OCI-LY7 (cell line): ENCODE data around the gene CNIH3. TPM values are rescaled to one million over a fixed set of nuclear protein-coding genes. Genes with fewer than 3 reads are reported as not detected.

ENCODE experiments used
- BruUV-seq: library from RNA; stranded (reverse); fragments of 400-500 nt; replicated peaks from 2 replicates; lab custom pipeline; 2021; lab: Mats Ljungman, UMichigan
- CTCF ChIA-PET: fragments of 300-600 bp; sonication (Branson Sonifier 250); formaldehyde crosslinking; loops from one replicate; lab custom pipeline; 2022; ENCODE audit warnings: antibody characterized with exemption; ENCODE audit not compliant: unreplicated experiment; lab: Charles Lee
- POLR2A ChIA-PET: fragments of 300-600 bp; sonication (Branson Sonifier 250); formaldehyde crosslinking; loops from one replicate; lab custom pipeline; 2022; ENCODE audit warnings: antibody characterized with exemption; lab: Charles Lee
- DNase-seq: peaks from one replicate; pipeline ENCODE4 v3.0.0-alpha.2; 2015; ENCODE audit warnings: low spot score
- H2AFZ ChIP-seq: fragments of 200-600 bp; sonication (generic), shearing (Covaris generic); 2 replicates; pipeline ENCODE4 v1.6.1; 2014; ENCODE audit warnings: mild to moderate bottlenecking, antibody characterized with exemption, low read length, moderate library complexity
- H3K27ac ChIP-seq: fragments of 200-600 bp; sonication (generic); 2 replicates; pipeline ENCODE4 v1.5.1; 2014; ENCODE audit warnings: mixed run types, low read depth, mild to moderate bottlenecking, moderate library complexity, low read length, inconsistent platforms; ENCODE audit not compliant: poor library complexity, severe bottlenecking
- H3K36me3 ChIP-seq: fragments of 200-600 bp; sonication (generic); 2 replicates; pipeline ENCODE4 v1.6.1; 2014; ENCODE audit warnings: mild to moderate bottlenecking, antibody characterized with exemption, low read length, moderate library complexity, mixed read lengths; ENCODE audit not compliant: insufficient read depth
- H3K4me1 ChIP-seq: fragments of 200-600 bp; sonication (generic); 2 replicates; pipeline ENCODE4 v1.5.1; 2014; ENCODE audit warnings: mild to moderate bottlenecking, low read length; ENCODE audit not compliant: insufficient read depth, poor library complexity, severe bottlenecking
- H3K4me2 ChIP-seq: fragments of 200-600 bp; sonication (generic); 2 replicates; pipeline ENCODE4 v1.6.1; 2014; ENCODE audit warnings: mild to moderate bottlenecking, low read length
- H3K4me3 ChIP-seq: fragments of 200-600 bp; sonication (generic); 2 replicates; pipeline ENCODE4 v1.5.1; 2014; ENCODE audit warnings: mild to moderate bottlenecking, low read depth, low read length; ENCODE audit not compliant: poor library complexity, severe bottlenecking
- H3K79me2 ChIP-seq: fragments of 200-600 bp; sonication (generic); 2 replicates; pipeline ENCODE4 v1.6.1; 2016; ENCODE audit warnings: low read depth, mild to moderate bottlenecking, low read length, moderate library complexity, mixed read lengths; ENCODE audit not compliant: insufficient read depth
- H3K9me2 ChIP-seq: fragments of 200-600 bp; sonication (generic); 2 replicates; pipeline ENCODE4 v1.6.1; 2016; ENCODE audit warnings: mild to moderate bottlenecking, low read length, mixed read lengths; ENCODE audit not compliant: insufficient read depth
- H3K9me3 ChIP-seq: fragments of 200-600 bp; sonication (generic); 2 replicates; pipeline ENCODE4 v1.6.1; 2014; ENCODE audit warnings: mild to moderate bottlenecking, mixed run types, low read length, mixed read lengths
- H4K20me1 ChIP-seq: fragments of 200-600 bp; sonication (generic); 2 replicates; pipeline ENCODE4 v1.6.1; 2014; ENCODE audit warnings: mild to moderate bottlenecking, antibody characterized with exemption, low read length, moderate library complexity, mixed read lengths; ENCODE audit not compliant: insufficient read depth
- EZH2phosphoT487 ChIP-seq: fragments of 200-600 bp; sonication (generic); IDR thresholded peaks from 2 replicates; pipeline ENCODE4 v1.6.1; 2018; ENCODE audit warnings: low read depth, borderline replicate concordance, mild to moderate bottlenecking, mixed run types, antibody characterized with exemption, low read length, moderate library complexity, mixed read lengths
- intact Hi-C: fragments of 100-400 bp; cut with micrococcal nuclease; formaldehyde crosslinking; loops from one replicate; pipeline ENCODE4 v1.10.0; 2022; ENCODE audit not compliant: unreplicated experiment
- total RNA-seq, 2 experiments: library from RNA; depleted of rRNA in 1 of 2; stranded (reverse); fragments of >200 nt in 1 of 2; shearing (Covaris generic) in 1 of 2; gene quantifications; 2 replicates each; pipeline ENCODE4 v1.2.3, GENCODE V29; 2014 to 2022
- TF ChIP-seq, protein P1 (sequence below): fragments of 200-600 bp; sonication (generic); conservative IDR thresholded peaks from 2 replicates; pipeline ENCODE4 v1.5.1; 2014; ENCODE audit warnings: mild to moderate bottlenecking, antibody characterized with exemption, low read length, moderate library complexity, mixed read lengths

Gene CNIH3
- total RNA-seq, 2 experiments from 2014 or later: 1.9 to 2.4 TPM

DNA sequence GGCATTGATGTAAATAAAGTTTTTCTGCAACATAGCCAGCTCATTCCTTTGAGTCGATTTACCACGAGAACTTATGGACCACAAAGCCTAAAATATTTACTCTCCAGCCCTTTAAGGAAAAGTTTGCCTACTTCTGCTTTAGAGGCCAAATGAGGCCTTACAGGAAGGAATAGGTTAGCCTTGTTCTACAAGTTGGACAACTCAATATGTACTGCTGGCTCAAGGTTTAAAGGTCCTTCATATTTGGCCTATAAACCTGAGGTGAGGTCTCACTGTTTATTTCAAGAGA is 168.9 kb downstream of the CNIH3 start:
- TF ChIP-seq, protein P1, sequence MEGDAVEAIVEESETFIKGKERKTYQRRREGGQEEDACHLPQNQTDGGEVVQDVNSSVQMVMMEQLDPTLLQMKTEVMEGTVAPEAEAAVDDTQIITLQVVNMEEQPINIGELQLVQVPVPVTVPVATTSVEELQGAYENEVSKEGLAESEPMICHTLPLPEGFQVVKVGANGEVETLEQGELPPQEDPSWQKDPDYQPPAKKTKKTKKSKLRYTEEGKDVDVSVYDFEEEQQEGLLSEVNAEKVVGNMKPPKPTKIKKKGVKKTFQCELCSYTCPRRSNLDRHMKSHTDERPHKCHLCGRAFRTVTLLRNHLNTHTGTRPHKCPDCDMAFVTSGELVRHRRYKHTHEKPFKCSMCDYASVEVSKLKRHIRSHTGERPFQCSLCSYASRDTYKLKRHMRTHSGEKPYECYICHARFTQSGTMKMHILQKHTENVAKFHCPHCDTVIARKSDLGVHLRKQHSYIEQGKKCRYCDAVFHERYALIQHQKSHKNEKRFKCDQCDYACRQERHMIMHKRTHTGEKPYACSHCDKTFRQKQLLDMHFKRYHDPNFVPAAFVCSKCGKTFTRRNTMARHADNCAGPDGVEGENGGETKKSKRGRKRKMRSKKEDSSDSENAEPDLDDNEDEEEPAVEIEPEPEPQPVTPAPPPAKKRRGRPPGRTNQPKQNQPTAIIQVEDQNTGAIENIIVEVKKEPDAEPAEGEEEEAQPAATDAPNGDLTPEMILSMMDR: no peak
- no peak for TF ChIP-seq EZH2phosphoT487
- Histone ChIP-seq H3K79me2 (no peaks in the 10 kb centered on the region), H4K20me1 (no peaks in the 10 kb centered on the region), H3K27ac (no peak overlapping the region), H2AFZ (no peak overlapping the region), H3K4me3 (no peak overlapping the region), H3K9me2 (no peaks in the 10 kb centered on the region), H3K4me1 (peaks cover 44% of the 10 kb centered on the region), H3K4me2 (no peak overlapping the region), H3K9me3 (peaks cover 12% of the 10 kb centered on the region; the same call in 1 of the 2 replicates), H3K36me3 (no peaks in the 10 kb centered on the region; the same call in 1 of the 2 replicates)
- POLR2A ChIA-PET: interaction anchor here (0.6 kb wide), 1 partner anchor 34 kb away, joined by 9 read pairs; no protein-coding TSS in a partner anchor
- no peak for DNase-seq
- intact Hi-C loops: no loop called here
- no TSS peak for BruUV-seq
- CTCF ChIA-PET: no interaction called here

DNA sequence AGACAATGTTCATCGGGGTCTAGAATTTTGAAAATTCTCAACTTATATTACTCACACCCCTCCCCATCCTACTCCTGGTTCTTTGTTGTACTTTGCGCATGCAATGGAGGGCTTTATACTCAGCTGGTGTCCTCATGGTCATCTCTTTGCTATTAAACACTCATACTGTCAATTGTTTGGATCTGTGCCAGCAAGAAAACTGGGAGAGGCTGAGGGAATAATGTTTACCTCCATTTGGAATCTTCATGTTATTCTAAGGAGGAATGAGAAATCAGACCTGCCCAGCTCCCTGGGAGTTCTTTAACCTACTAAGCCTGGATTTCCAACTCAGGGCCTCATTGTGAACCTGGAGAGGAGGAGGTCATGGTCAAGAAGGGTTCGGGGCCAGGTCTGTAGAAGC is 169.5 kb downstream of the CNIH3 start:
- Histone ChIP-seq H3K4me2 (no peak overlapping the region), H3K9me2 (no peaks in the 10 kb centered on the region), H3K9me3 (peaks cover 12% of the 10 kb centered on the region; the same call in 1 of the 2 replicates), H3K4me3 (no peak overlapping the region), H3K27ac (no peak overlapping the region), H3K36me3 (no peaks in the 10 kb centered on the region; the same call in 1 of the 2 replicates), H4K20me1 (no peaks in the 10 kb centered on the region), H3K4me1 (peaks cover 41% of the 10 kb centered on the region), H3K79me2 (no peaks in the 10 kb centered on the region), H2AFZ (no peak overlapping the region)
- TF ChIP-seq, protein P1: no peak
- TF ChIP-seq EZH2phosphoT487: no peak
- intact Hi-C loops: no loop called here
- ChIA-PET POLR2A (no interaction called here), CTCF (no interaction called here)
- no peak for DNase-seq
- BruUV-seq: no TSS peak

DNA sequence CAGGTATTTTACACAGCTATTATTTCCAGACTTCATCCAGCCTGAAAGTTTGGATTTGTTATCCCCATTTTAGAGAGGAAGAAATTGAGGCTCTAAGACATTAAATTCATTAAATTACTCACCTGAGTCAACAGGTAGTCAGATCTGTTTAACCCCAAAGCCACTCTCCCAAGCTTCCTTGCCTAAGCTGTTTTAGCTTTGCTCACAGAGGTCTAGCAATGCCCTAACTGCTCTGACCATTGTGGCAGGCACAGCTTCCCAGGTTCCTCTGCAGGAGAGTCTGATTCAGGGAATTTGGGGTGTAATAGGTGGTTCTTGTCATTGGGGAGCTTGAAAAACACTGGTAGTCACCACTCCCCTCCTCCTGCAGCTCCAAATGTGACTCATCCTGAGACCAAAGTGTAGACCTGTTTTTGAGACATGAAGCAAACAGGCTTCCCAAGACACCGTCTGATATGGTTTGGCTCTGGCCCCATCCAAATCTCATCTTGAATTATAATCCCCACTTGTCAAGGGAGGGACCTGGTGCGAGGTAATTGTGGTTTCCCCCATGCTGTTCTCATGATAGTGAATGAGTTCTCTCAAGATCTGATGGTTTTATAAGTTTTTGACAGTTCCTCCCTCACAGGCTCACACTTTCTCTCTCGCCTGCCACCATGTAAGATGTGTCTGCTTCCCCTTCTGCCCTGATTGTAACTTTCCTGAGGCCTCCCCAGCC is 170.6 kb downstream of the CNIH3 start:
- ChIA-PET CTCF (interaction anchor here (0.6 kb wide), 1 partner anchor 65 kb away, joined by 3 read pairs; no protein-coding TSS in a partner anchor), POLR2A (no interaction called here)
- H4K20me1 ChIP-seq: no peaks in the 10 kb centered on the region
- no peak overlapping the region for H3K4me2 ChIP-seq
- no peaks in the 10 kb centered on the region for H3K79me2 ChIP-seq
- TF ChIP-seq, protein P1: no peak
- TF ChIP-seq EZH2phosphoT487: no peak
- H3K4me3 ChIP-seq: no peak overlapping the region
- peaks cover 12% of the 10 kb centered on the region; the same call in 1 of the 2 replicates for H3K9me3 ChIP-seq
- peaks cover 35% of the 10 kb centered on the region for H3K4me1 ChIP-seq
- H3K27ac ChIP-seq: no peak overlapping the region
- no peaks in the 10 kb centered on the region for H3K9me2 ChIP-seq
- no peak overlapping the region for H2AFZ ChIP-seq
- no peak for DNase-seq
- intact Hi-C loops: no loop called here
- no peaks in the 10 kb centered on the region; the same call in 1 of the 2 replicates for H3K36me3 ChIP-seq
- no TSS peak for BruUV-seq
